Gastrocnemius medialis (tissue), 4 donors: ENCODE results near the gene UGT1A10. TPM values are rescaled to one million over a fixed set of nuclear protein-coding genes. Genes with fewer than 3 reads are reported as not detected.

Experiments
- ATAC-seq, 2 donors: fragments of 150-250 bp; one replicate each; pipeline ENCODE4 v1.9.1; 2016
- DNase-seq, 2 donors: peaks; one replicate each; pipeline ENCODE4 v3.0.0-alpha.2; 2019
- H3K27ac ChIP-seq, 4 donors: fragments of 200-600 bp; sonication (generic); 1 replicate in 1 of 4; 2 replicates in 3 of 4; pipeline ENCODE4 v1.5.1; 2016 to 2018; ENCODE audit warnings: mild to moderate bottlenecking in 2 of 4, moderate library complexity in 1 of 4
- H3K27me3 ChIP-seq, 3 donors: fragments of 200-600 bp; sonication (generic) in 2 of 3; 1 replicate in 1 of 3; 2 replicates in 2 of 3; pipeline versions ENCODE4 v1.5.1 to v1.6.0; 2016 to 2019; ENCODE audit warnings: mild to moderate bottlenecking in 1 of 3, moderate library complexity in 1 of 3
- H3K36me3 ChIP-seq, 2 donors: fragments of 200-600 bp; sonication (generic) in 1 of 2; one replicate each; pipeline ENCODE4 v1.5.1; 2017 to 2018
- H3K4me1 ChIP-seq, 2 donors: fragments of 200-600 bp; sonication (generic) in 1 of 2; one replicate each; pipeline ENCODE4 v1.5.1; 2016 to 2017; ENCODE audit warnings: mild to moderate bottlenecking in 2 of 2
- H3K4me3 ChIP-seq, 4 donors: fragments of 200-600 bp; sonication (generic) in 3 of 4; 1 replicate in 1 of 4; 2 replicates in 3 of 4; pipeline ENCODE4 v1.5.1; 2016 to 2019; ENCODE audit warnings: mild to moderate bottlenecking in 2 of 4
- H3K9me3 ChIP-seq, 3 donors: fragments of 200-600 bp; sonication (generic) in 2 of 3; 1 replicate in 1 of 3; 2 replicates in 2 of 3; pipeline ENCODE4 v1.5.1; 2016 to 2019
- CTCF ChIP-seq, 5 experiments: fragments of 450-650 bp in 3 of 5; fragments of 200-600 bp in 2 of 5; sonication (generic) in 2 of 5; IDR thresholded peaks in 4 of 5; conservative IDR thresholded peaks in 1 of 5; 1 replicate in 4 of 5; 2 replicates in 1 of 5; pipeline ENCODE4 v1.5.1; 2016 to 2019; ENCODE audit warnings: antibody characterized with exemption in 5 of 5, mild to moderate bottlenecking in 3 of 5, moderate library complexity in 3 of 5
- POLR2A ChIP-seq, 2 donors: fragments of 450-650 bp; IDR thresholded peaks; one replicate each; pipeline ENCODE4 v1.6.1; 2017; ENCODE audit warnings: antibody characterized with exemption in 2 of 2, mild to moderate bottlenecking in 2 of 2, moderate library complexity in 2 of 2
- in situ Hi-C, 4 donors: fragments of 200-750 bp; cut with MboI; loops; one replicate each; pipeline versions ENCODE4 v1.15.0 to v1.8.0; 2017; ENCODE audit warnings: low sequenced_read_pairs in 4 of 4
- intact Hi-C: fragments of 100-400 bp; cut with DNase I; formaldehyde crosslinking; loops from one replicate; pipeline ENCODE4 v1.15.1; 2023; ENCODE audit warnings: low total_unique reads
- total RNA-seq, 4 donors: library from RNA; depleted of rRNA; stranded (reverse); fragments of >200 nt; gene quantifications; one replicate each; pipeline versions ENCODE4 v1.1.0 to v1.2.3, GENCODE V29; 2016

The UGT1A10 gene
- total RNA-seq, 4 donors from 2014 or later: 0.12 TPM; not detected in 3

GRCh38 chr2:233794128-233794658 is 157.9 kb downstream of the UGT1A10 start:
- no peak for ATAC-seq
- intact Hi-C loops (no loop called here), in situ Hi-C loops (no loop called here)
- Histone ChIP-seq H3K9me3 (no peaks in the 10 kb centered on the region), H3K27ac (no peak overlapping the region), H3K36me3 (no peaks in the 10 kb centered on the region), H3K4me1 (no peaks in the 10 kb centered on the region), H3K4me3 (no peak overlapping the region), H3K27me3 (no peaks in the 10 kb centered on the region)
- TF ChIP-seq CTCF (IDR thresholded peaks at IDR 0.05 in 4 of 5, conservative IDR thresholded peaks at IDR 0.05 in 1 of 5) (no peak), POLR2A (IDR thresholded peaks at IDR 0.05) (no peak)
- no peak for DNase-seq

- no peak for DNase-seq
- no peak for ATAC-seq
- in situ Hi-C loops: no loop called here
- TF ChIP-seq POLR2A (IDR thresholded peaks at IDR 0.05) (no peak), CTCF (IDR thresholded peaks at IDR 0.05 in 4 of 5, conservative IDR thresholded peaks at IDR 0.05 in 1 of 5) (no peak)
- no peak overlapping the region for H3K4me3 ChIP-seq
- H3K27ac ChIP-seq: no peak overlapping the region
- no peaks in the 10 kb centered on the region for H3K36me3 ChIP-seq
- no peaks in the 10 kb centered on the region for H3K9me3 ChIP-seq
- intact Hi-C loops: no loop called here
- H3K4me1 ChIP-seq: no peaks in the 10 kb centered on the region
- no peaks in the 10 kb centered on the region for H3K27me3 ChIP-seq
Observed at GRCh38 chr2:233795735-233796171, 159.5 kb downstream of the UGT1A10 start.

- ATAC-seq (no peak), DNase-seq (no peak)
- in situ Hi-C loops (no loop called here), intact Hi-C loops (no loop called here)
- Histone ChIP-seq H3K36me3 (no peaks in the 10 kb centered on the region), H3K4me1 (no peaks in the 10 kb centered on the region), H3K27me3 (no peaks in the 10 kb centered on the region), H3K27ac (no peak overlapping the region), H3K4me3 (no peak overlapping the region), H3K9me3 (no peaks in the 10 kb centered on the region)
- TF ChIP-seq CTCF (IDR thresholded peaks at IDR 0.05 in 4 of 5, conservative IDR thresholded peaks at IDR 0.05 in 1 of 5) (no peak), POLR2A (IDR thresholded peaks at IDR 0.05) (no peak)
Observed at GRCh38 chr2:233796254-233796653, 160.0 kb downstream of the UGT1A10 start.

GRCh38 chr2:233798335-233799086 is 162.3 kb downstream of the UGT1A10 start:
- intact Hi-C loops: no loop called here
- H3K27ac ChIP-seq: no peak overlapping the region
- no peak overlapping the region for H3K4me3 ChIP-seq
- DNase-seq (no peak), ATAC-seq (no peak)
- H3K4me1 ChIP-seq: no peaks in the 10 kb centered on the region
- in situ Hi-C loops: no loop called here
- H3K9me3 ChIP-seq: no peaks in the 10 kb centered on the region
- no peaks in the 10 kb centered on the region for H3K36me3 ChIP-seq
- TF ChIP-seq POLR2A (IDR thresholded peaks at IDR 0.05): no peak
- TF ChIP-seq CTCF (IDR thresholded peaks at IDR 0.05 in 4 of 5, conservative IDR thresholded peaks at IDR 0.05 in 1 of 5): no peak
- no peaks in the 10 kb centered on the region for H3K27me3 ChIP-seq
